UCSD-AML1 (cell line): ENCODE measurements around the gene EIF2S3.
"Not testable (repeated sequence)": the region's sequence is repeated elsewhere in the genome, so short reads cannot be mapped to it uniquely, and the experiment has no call there.

Experiments
- DNase-seq: peaks from one replicate; lab custom pipeline; 2025; ENCODE audit not compliant: unreplicated experiment; lab: John Stamatoyannopoulos, UW

The EIF2S3 gene

DNA sequence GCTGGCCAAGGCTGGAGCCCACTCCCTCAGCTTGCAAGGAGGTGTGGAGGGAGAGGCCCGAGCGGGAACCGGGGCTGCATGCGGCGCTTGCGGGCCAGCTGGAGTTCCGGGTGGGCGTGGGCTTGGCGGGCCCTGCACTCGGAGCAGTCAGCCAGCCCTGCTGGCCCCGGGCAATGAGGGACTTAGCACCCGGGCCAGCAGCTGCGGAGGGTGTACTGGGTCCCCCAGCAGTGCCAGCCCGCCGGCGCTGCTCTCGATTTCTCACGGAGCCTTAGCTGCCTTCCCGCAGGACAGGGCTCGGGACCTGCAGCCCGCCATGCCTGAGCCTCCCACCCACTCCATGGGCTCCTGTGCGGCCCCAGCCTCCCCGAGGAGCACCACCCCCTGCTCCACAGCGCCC lies 5.1 kb upstream of the EIF2S3 start:
- DNase-seq, result not testable (repeated sequence)

DNA sequence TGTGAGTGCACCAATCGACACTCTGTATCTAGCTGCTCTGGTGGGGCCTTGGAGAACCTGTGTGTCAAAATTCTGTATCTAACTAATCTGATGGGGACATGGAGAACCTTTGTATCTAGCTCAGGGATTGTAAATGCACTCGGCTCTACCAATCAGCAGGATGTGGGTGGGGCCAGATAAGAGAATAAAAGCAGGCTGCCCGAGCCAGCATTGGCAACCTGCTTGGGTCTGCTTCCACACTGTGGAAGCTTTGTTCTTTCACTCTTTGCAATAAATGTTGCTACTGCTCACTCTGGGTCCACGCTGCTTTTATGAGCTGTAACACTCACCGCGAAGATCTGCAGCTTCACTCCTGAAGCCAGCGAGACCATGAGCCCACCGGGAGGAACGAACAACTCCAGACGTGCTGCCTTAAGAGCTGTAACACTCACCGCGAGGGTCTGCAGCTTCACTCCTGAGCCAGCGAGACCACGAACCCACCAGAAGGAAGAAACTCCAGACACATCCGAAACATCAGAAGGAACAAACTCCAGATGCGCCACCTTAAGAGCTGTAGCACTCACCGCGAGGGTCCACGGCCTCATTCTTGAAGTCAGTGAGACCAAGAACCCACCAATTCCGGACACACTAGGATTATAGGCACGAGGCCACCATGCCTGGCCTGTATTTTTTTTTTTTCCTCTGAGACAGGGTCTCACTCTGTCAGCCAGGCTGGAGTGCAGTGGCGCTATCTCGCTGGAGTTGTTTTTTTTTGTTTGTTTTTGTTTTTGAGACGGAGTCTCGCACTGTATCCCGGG lies 4.0 kb upstream of the EIF2S3 start:
- DNase-seq, result not testable (repeated sequence)

DNA sequence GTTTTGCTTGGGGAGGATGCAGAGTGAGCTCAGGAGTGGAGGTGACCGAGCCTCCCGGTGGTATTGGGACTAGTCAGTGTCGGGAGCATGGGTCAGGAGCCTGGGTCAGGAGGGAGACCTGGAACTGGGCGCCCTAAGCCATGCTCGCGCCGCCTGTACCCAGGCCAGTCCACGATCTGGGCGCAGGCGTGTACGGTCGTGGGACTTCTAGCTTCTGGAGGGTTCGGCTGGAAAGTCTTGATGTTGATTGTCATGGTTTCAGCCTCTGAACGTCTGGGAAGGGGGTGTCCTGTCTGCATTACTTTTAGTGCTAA lies 244 bp downstream of the EIF2S3 start:
- DNase-seq, result no peak

DNA sequence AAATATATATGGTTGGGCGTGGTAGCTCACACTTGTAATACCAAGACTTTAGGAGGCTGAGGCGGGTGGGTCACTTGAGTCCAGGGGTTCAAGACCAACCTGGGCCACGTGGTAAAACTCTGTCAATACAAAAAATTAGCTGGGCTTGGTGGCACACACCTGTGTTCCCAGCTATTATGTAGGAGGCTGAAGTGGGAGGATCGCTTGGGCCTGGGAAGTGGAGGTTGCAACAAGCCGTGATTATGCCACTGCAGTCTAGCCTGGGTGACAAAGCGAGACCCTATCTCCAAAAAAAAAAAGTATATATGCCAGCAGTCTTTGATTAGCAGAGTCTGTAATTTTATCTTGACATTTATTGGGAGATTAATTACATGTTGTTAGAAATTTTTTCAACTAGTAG lies 8.7 kb downstream of the EIF2S3 start:
- DNase-seq, result no peak

DNA sequence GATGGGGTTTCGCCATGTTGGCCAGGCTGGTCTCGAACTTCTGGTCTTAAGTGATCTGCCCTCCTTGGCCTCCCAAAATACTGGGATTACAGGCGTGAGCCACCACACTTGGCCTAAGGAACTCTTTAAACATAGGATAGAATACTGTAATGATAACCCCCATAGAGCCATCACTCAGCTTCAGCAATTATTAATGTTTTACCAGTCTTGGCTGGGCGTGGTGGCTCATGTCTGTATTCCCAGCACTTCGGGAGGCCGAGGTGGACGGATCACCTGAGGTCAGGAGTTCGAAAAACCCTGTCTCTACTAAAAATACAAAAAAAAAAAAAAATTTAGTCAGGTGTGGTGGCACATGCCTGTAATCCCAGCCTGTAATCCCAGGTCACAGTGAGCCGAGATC lies 15.1 kb downstream of the EIF2S3 start:
- DNase-seq, result no peak

DNA sequence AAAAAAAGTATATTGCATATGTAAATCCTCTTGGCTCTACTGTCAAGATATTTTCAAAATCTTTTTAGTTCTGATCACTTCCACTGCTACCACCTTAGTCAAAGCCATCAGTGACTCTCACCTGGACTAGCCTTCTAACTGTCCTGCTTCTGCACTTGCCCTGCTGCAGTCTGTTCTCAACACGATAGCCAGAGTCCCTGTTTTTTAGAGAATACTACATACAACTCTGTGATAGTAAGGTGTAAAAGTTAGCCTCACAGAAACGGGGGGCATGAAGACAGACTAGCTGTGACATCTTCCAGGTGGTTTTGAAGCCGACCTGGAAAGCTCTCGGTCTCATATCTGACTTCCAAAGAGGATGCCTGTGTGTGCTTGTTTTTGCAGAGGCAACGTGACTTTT lies 24.7 kb downstream of the EIF2S3 start:
- no peak for DNase-seq

DNA sequence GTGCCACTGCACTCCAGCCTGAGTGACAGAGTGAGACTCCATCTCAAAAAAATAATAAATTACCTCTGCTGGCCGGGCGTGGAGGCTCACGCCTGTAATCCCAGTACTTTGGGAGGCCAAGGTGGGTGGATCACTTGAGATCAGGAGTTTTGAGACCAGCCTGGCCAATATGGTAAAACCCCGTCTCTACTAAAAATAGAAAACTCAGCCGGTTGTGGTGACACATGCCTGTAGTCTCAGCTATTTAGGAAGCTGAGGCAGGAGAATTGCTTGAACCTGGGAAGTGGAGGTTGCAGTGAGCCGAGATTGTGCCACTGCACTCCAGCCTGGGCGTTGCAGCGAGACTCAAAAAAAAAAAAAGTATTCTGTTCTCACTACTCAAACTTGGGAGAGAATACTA lies 25.5 kb downstream of the EIF2S3 start:
- DNase-seq, result not testable (repeated sequence)

DNA sequence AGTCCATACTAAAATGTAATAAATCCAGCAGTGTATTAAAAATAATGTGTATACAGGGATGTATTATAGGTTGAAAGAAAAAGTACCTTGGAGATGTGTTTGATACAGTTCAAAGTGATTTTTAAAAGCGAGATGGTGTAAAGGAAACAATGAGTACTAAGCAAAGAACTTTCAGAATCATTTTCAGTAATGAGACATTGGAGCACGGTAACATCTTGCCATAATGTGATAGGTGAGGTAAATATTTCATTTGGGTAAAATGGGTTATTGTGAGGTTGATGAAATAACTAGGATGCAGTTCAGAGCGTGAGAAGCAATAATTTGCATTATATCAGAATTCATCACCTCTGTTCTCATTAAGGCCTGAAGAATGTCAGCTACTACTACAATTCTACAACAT lies 25.9 kb downstream of the EIF2S3 start:
- DNase-seq, result no peak

DNA sequence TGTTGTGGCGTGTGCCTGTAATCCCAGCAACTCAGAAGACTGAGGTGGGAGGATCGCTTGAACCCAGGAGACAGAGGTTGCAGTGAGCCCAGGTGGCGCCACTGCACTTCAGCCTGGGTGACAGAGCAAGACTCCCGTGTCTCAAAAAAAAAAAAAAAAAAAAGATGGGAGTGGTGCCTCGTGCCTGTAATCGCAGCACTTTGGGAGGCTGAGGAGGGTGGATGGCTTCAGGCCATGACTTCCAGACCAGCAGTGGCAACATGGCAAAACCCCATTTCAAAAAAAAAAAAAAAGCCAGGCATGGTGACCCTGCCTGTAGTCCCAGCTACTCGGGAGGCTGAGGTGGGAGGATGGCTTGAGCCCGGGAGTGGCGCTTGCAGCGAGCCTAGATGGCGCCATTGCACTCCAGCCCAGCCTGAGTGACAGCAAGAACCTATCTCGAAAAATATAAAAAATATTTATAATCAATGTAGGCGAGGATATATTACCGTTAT lies 27.0 kb downstream of the EIF2S3 start:
- peak; percentile 65 for DNase-seq

DNA sequence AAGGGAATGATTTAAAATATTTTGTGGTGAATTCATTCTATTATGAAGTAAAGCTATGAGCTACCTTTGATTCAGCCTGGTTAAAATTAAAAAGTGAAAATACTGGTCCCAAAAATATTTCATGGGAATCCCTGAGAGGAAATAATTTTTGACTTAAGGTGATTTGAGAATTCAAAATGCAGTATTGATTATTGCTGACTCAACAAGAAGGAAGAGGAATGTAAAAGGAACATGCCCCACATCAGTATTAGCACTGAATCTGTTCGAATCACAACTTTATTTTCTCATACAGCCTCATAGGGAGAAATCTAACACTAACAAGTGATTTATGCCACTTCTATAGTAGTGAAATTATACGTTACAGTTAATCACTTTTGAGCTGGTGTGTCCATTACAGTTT lies 27.7 kb downstream of the EIF2S3 start:
- no peak for DNase-seq

DNA sequence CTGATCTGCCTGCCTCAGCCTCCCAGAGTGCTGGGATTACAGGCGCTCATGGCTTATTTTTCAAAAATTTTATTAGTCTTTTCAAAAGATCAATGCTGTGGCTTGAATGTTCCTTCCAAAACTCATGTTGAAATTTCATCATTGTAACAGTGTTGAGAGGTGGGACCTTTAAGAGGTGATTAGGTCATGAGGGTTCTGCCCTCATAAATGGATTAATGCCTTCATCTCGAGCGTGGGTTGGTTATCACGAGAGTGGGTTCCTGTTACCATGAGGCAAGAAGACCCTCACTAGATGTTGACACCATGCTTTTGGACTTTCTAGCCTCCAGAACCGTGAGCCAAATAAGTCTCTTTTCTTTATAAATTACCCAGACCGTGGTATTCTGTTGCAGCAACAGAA lies 30.3 kb downstream of the EIF2S3 start:
- no peak for DNase-seq

DNA sequence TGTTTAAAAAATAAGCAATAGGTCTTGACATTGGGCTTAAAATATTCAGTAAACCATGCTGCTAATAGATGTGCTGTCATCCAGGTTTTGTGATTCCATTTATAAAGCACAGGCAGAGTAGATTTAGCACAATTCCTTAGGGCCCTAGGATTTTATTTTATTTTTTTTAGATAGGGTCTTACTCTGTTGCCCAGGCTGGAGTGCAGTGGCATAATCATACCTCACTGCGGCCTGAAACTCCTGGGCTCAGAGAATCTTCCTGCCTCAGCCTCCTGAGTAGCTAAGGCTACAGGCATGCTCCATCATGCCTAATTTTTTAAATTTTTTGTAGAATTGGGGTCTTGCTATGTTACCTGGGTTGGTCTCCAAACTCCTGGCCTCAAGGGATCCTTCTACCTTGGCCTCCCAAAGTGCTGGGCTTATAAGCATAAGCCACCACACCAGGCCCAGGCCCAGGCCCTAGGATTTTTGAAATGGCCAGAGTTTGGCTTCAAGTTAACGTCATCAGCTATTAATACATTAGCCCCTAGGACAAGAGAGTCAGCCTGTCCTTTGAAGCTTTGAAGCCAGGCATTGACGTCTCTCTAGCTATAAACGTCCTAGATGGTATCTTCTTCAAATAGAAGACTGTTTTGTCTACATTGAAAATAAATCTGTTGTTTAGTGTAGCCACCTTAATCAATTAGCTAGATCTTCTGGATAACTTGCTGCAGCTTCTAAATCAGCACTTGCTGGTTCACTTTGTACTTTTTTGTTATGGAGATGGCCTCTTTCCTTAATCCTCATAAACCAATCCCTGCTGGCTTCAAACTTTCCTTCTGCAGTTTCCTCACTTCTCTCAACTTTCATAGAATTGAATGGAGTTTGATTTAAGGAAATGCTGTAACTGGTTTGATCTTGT lies 35.8 kb downstream of the EIF2S3 start:
- no peak for DNase-seq

DNA sequence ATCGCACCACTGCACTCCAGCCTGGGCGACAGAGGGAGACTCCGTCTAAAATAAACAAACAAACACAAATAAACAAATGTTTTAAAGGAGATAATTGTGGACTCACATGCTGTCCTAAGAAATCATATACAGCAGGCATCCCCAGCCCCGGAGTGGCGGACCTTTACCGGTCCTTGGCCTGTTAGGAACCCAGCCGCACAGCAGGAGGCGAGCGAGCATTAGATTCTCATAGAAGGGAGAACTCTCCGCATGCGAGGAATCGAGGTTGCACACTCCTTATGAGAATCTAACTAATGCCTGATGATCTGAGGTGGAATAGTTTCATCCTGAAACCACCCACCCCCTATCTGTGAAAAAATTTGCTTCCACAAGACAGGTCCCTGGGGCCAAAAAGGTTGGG lies 39.0 kb downstream of the EIF2S3 start:
- DNase-seq, result no peak

DNA sequence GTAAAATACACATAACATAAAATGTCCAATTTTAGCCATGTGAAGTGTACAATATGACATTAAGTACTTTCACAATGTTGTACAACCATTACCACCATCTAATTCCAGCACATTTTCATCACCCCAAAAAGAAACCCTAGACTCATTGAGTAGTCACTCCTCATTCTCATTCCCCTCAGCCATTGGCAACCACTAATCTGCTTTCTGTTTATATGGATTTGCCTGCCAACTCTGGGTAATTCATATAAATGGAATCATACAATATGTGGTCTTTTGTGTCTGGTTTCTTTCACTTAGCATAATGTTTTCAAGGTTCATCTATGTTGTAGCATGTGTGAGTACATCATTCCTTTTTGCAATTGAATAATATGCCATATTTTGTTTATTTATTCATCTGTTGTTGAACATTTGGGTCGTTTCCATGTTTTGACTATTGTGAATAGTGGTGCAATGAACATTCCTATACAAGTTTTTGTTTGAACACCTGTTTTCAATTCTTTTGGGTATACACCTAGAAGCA lies 43.0 kb downstream of the EIF2S3 start:
- no peak for DNase-seq

DNA sequence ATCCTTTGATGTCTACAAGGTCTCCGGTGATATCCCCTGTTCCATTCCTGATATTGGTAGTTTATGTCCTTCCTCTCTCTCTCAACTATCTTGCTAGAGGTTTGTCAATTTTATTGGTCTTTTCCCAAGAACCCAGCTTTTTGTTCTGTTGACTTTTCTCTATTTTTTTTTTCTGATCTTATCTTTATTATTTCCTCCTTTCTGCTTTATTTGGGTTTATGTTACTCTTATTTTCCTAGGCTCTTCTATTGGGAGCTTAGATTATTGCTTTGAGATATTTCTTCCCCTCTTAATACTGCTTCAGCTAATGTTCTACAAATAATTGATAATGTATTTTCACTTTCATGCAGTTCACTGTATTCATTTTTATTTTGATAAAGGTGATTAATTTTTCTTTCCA lies 44.2 kb downstream of the EIF2S3 start:
- no peak for DNase-seq

DNA sequence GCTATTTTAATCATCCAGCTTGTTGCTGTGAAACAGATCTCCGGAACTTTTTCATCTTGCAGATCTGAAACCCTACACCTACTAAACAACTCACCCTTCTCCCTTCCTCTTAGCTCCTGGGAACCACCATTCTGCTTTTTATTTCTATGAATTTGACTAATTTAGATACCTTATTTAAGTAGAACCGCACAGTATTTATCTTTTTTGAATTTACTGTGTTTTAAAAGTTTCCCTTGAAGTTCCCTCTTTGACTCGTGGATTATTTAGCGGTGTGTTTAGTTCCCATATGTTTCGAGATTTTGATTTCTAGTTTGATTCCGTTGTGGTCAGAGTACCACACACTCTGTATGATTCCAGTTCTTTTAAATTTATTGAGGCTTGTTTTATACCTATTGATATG lies 44.6 kb downstream of the EIF2S3 start:
- DNase-seq, result no peak

DNA sequence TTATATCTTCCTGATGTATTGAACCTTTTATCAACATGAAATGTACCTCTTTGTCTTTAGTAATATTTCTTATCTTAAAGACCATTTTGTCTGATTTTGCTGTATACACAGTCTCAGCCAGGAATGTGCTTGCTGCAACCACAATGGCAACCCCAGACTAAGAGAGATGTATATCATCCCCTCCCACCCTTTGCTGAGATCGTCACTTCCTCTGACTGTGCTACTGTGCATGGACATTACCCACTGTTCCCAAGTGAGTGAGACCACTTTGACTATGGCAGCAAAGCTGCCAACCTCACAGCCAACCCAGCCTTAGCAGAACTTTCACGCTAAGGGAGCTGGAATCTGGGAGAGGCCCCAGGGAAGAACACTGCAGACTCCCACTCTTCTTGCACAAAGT lies 46.0 kb downstream of the EIF2S3 start:
- DNase-seq, result no peak

DNA sequence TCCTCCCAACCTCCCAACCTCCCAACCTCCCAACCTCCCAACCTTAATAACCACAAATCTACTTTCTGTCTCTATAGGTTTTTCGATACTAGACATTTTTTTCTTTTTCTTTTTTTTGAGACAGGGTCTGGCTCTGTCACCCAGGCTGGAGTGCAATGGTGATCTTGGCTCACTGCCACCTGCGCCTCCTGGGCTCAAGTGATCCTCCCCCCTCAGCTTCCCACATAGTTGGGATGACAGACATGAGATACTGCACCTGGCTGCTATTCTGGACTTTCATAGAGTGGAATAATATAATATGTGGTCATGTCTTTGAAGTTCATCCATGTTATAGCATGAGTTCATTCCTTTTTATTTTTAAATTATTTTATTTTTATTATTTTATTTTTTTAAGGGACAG lies 55.3 kb downstream of the EIF2S3 start:
- DNase-seq, result no peak

DNA sequence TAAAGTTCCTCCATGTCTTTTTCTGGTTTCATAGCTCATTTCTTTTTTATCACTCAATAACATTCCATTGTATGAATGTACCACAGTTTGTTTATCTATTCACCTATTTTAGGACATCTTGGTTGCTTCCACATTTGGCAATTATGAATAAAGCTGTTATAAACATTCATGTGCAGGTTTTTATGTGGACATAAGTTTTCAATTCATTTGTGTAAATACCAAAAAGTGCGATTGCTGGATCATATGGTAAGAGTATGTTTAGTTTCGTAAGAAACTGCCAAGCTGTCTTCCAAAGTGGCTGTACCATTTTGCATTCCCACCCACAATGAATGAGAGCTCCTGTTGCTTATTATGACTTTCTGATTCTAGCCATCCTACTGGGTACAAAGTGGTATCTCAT lies 58.4 kb downstream of the EIF2S3 start:
- no peak for DNase-seq

DNA sequence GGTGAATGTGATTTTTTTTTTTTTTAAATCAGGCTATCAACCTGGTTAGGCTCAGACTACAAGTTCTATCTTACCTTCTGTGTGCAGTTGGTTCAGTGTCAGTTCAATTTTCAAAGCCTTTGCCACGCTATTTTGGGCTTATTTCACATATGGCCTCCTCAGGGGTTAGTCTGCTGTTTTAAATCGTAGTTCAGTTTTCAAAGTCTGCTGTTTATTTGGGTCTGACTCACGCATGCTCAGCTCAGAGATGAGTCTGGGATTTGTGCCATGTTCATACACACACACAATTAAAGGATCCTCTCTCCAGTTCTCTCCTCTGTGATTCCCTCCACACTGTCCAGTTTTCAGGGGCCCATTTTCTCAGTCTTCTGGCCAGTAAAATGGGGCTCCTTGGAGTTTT lies 62.5 kb downstream of the EIF2S3 start:
- no peak for DNase-seq

DNA sequence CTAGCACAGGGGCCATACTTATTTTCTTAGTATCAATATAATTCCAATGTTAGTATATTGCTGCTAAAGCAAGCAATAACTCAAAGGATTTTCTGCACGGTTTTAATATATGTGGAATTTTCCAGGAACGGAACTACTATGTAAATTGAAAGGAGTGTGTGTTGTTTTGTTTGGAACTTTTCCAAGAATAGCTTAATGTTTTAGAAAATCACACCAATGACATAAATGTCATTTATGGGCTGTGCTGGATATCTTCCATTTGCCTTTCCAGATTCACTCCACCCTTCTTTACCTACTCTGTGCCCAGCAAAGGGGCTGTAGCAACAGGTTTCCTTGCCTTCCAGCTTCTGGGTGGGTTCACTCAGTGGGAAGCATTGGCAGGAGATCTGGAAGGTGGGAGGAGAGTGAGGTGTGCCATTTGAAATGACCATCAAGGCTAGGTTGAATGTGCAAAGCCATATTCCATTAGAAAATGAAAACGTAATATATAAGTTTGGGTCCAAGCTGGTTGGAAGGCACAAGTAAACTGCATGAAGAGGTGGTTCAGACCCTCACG lies 69.6 kb downstream of the EIF2S3 start:
- DNase-seq, result no peak
